NCI-H510A (cell line): Measurements from ENCODE around the gene DCBLD1.

Experiments
- DNase-seq: peaks from one replicate; lab custom pipeline; 2025; lab: John Stamatoyannopoulos, UW

The DCBLD1 gene

GRCh38 chr6:117558818-117559217, 76.3 kb downstream of the DCBLD1 start:
- DNase-seq, result no peak

DNA sequence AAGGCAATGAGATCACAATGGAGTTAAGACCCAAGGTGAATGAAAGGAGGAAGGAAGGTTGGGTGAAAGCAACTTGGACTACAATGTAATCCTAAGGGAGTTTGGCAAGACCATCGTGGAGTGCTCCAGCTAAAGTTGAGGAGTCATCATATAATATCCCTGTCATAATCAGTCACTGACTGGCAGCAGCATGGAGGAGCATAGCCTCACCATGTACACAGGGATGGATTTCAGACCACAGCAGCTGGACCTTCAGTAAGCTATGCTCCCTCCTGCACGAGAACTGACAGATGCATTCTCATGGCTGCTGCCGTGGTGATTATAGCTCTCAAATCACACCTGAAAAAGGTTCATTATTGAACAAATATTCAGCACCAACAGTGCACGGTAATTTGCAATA, 76.8 kb downstream of the DCBLD1 start:
- DNase-seq, result no peak

- DNase-seq, result no peak
Measured at GRCh38 chr6:117561128-117561527, 78.7 kb downstream of the DCBLD1 start.

GRCh38 chr6:117564681-117565080, 82.2 kb downstream of the DCBLD1 start:
- DNase-seq, result no peak

DNA sequence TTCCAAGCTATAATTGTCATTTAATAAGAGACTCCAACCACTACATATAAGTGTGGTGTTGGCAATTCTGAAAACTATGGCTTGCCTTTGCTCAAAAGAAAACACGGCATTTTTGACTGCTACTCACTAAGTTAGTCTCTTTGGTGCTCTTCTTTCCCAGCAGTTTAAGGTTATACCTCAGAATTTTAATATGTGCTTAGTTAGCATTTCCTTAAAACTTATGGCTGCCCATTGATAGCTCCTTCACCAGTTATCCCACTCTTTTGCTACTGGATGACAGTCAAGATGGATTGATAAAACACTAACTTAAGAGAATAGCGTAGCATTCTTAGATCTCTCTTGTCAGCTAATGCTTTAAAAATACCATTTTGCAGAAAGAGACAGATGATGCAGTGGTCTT, 85.8 kb downstream of the DCBLD1 start:
- no peak for DNase-seq

DNA sequence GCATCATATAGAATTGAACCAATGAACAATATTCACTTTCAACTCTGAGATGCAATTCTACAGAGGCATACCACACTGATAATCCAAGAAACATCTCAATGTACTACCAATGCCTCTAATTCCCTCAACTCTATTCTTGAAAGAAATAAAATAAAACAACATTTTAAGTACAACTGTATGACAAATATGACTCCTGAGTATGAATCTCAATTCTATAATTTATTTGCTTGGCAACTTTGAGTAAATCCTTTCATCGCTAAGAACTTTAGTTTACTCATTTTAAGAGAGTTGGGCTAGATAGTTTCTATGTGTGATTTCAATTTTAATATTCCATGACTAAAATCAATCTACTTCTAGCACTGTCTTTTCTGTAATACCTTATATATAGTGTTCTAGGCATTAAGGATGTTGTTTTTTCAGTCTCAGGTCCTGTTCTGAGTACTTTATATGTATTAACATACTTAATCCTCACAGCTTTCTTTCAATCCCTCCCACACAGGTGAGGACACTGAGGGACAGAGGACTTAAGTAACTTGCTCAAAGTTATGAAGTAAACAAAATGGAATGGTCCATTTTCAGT, 86.4 kb downstream of the DCBLD1 start:
- no peak for DNase-seq

DNA sequence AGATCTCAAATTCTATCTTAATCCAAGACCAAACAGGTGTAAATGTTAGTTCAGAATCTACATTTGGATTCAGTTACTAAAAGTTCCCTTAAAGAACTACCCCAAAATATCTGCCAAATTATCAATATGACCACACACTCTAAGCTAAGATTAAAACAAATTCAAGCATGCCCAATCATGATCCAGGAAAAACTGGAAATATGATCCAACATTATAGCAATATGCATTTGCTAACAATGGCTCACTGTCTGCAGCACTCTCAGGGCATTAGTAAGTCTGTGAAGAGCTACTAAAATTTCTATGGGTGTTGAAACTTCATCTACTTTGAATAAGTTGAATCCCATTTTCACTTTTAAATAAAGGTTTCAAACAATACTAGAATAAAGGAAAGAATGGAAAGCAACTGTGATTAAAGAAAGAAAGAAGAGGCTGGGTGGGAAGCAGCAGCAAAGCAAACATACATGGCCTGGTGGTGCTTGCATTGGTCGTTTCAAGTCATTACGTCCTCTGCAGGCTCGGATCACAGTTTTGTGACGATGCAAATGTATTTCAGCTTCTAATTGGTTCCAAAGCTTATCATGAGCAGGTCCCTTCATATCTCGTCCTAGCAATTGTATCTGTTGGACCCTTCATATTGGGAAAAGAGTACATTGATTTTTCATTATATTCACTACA, 90.7 kb downstream of the DCBLD1 start:
- no peak for DNase-seq

DNA sequence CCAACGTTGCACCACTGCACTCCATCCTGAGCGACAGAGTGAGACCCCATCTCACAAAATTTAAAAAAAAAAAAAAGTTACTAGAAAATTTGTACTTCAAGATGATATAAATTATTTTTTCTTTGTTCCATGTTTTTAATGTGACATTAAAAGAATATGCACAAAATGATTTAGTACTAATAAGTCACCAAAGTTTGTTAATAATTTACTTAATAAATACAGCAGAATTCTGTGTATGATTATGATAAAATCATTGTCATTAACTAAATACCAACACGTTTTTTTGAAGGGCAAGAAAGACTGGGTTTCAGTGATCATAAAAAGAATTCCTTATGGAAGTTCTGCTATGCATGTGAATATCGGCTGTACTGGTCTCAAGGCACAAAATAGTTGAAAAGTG, 91.7 kb downstream of the DCBLD1 start:
- DNase-seq, result no peak

GRCh38 chr6:117585647-117586046, 103.2 kb downstream of the DCBLD1 start:
- no peak for DNase-seq

- DNase-seq, result no peak
Measured at GRCh38 chr6:117590447-117590846, 108.0 kb downstream of the DCBLD1 start.

DNA sequence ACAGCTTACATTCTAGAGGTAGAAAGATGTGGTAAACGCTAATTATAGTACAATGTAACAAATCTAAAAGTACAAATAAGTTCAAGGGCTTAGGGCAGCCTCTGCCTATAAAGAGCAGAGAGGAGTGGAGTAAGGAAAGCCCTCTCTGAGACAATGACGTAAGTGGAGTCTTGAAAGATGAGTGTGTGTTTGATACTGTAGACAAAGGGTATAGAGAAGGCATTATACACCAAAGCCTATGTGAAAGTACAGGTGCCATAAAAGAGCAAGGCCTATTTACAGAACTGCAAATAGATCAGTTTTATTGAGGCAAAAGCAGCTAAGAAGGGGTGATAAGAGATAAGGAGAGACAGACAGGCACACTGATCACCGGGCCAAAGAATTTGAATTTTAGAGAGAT, 108.9 kb downstream of the DCBLD1 start:
- DNase-seq, result no peak

DNA sequence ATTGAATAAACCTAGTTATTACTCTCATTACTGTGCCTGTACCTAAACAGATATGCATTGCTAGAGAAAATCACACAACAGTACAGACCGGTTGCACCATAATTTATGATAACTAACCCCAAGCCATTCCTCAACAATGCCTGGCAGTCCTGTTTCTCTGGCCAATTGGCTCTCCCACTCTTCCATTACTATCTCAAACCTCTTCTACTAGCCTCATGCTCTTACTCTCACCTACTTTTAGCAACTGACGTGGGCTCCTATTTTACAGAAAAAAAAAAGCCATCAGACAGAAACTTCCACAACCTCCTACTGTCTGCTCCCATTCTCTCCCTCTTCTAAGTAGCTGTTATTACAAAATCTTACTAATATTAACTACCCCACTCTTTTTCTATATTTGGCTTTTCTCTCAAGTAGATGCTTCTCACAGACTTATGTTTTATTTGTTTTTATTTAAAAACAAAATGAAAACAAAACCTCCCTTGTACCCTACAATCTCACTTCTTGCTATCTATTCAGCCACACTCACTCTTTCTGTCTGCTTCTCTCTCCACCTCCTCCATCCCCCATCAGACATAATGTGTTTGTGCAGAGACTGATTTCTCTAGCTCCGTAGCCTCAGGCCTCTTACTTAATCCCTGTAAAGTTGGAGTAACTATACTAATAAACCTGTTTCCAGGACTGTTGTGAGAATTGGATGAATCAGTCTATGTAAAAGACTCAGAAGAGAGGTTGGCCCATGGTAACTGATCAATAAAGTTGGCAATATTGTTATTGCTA, 110.7 kb downstream of the DCBLD1 start:
- DNase-seq, result no peak

GRCh38 chr6:117595099-117595923, 112.8 kb downstream of the DCBLD1 start:
- no peak for DNase-seq

DNA sequence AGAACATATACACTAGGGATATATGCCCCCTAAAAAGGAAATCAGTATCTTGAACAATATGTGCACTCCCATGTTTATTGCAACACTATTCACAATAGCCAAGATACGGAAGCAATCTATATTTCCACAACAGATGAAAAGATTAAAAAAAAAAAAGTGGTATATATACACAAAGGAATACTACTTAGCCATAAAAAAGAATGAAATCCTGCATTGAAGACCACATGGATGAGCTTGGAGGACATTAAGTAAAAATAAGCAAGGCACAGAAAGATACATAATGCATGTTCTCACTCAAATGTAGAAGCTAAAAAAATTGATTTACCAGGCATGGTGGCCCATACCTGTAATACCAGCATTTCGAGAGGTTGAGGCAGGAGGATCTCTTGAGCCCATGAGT, 115.3 kb downstream of the DCBLD1 start:
- DNase-seq, result no peak
